Measurements from ENCODE around the gene PRKCE.
"Not testable (repeated sequence)": the region's sequence is repeated elsewhere in the genome, so short reads cannot be mapped to it uniquely, and the experiment has no call there.

GRCh38 chr2:46223514-46223913, 572.0 kb downstream of the PRKCE start:
- not testable (repeated sequence) for TF ChIP-seq YY1 (IDR thresholded peaks at IDR 0.05; ENCODE audit: insufficient read depth, insufficient read length); ZNF274 (IDR thresholded peaks at IDR 0.05; ENCODE audit: low read depth, low read length)

Measured in NT2/D1 (cell line).